ENCODE measurements around the gene FSIP1. TPM values are rescaled to one million over a fixed set of nuclear protein-coding genes. Genes with fewer than 3 reads are reported as not detected.

Gene FSIP1
- total and polyA plus RNA-seq, 7 donors, result 0.04 to 2.4 (median 0.63) TPM; not detected in 1

GRCh38 chr15:39578851-39579486 lies 203.7 kb downstream of the FSIP1 start:
- WGBS, 3 donors, result 76 to 82% (median 79%) methylated on average over 5 of the region's 5 CpGs
- H3K4me3 ChIP-seq, result peak overlapping the region; percentile 65
- peaks cover 0 to 47% (median 11%) of the 10 kb centered on the region in 3 donors for H3K27me3 ChIP-seq (ENCODE audit: insufficient read depth in 3 of 3, low read length in 2 of 3)
- TF ChIP-seq CTCF (IDR thresholded peaks at IDR 0.05), result no peak
- ATAC-seq, result no peak
- no peak for DNase-seq
- intact Hi-C loops (cut with DNase I), result loop anchor here in 1 of 2 donors (5.0 kb wide), 2 partner anchors 407 to 762 kb away; no protein-coding TSS in a partner anchor
- no peak overlapping the region for H3K27ac ChIP-seq
- H3K4me1 ChIP-seq, result no peaks in the 10 kb centered on the region
- H3K9me3 ChIP-seq, result no peaks in the 10 kb centered on the region
- no peaks in the 10 kb centered on the region for H3K36me3 ChIP-seq (ENCODE audit: insufficient read depth in 1 of 2, low read depth in 1 of 2)

GRCh38 chr15:39575180-39575579 lies 207.5 kb downstream of the FSIP1 start:
- no peak for TF ChIP-seq CTCF (IDR thresholded peaks at IDR 0.05)
- no peaks in the 10 kb centered on the region for H3K4me1 ChIP-seq
- intact Hi-C loops (cut with DNase I), result loop anchor here in 1 of 2 donors (5.0 kb wide), 2 partner anchors 403 to 758 kb away; no protein-coding TSS in a partner anchor
- no peak overlapping the region for H3K4me3 ChIP-seq
- no peaks in the 10 kb centered on the region for H3K9me3 ChIP-seq
- DNase-seq, result no peak
- no peak overlapping the region for H3K27ac ChIP-seq
- H3K36me3 ChIP-seq (ENCODE audit: insufficient read depth in 1 of 2, low read depth in 1 of 2), result no peaks in the 10 kb centered on the region
- peaks cover 0 to 24% (median 8%) of the 10 kb centered on the region in 3 donors for H3K27me3 ChIP-seq (ENCODE audit: insufficient read depth in 3 of 3, low read length in 2 of 3)
- no peak for ATAC-seq
- 92 to 95% (median 95%) methylated on average over 6 of the region's 6 CpGs for WGBS, 3 donors

- H3K4me1 ChIP-seq, result no peaks in the 10 kb centered on the region
- ATAC-seq (no peak), DNase-seq (no peak)
- no peaks in the 10 kb centered on the region for H3K9me3 ChIP-seq
- H3K27ac ChIP-seq, result no peak overlapping the region
- WGBS, 3 donors, result 97% methylated on average over 1 of the region's 1 CpG
- peaks cover 0 to 19% (median 5%) of the 10 kb centered on the region in 3 donors for H3K27me3 ChIP-seq (ENCODE audit: insufficient read depth in 3 of 3, low read length in 2 of 3)
- no peak overlapping the region for H3K4me3 ChIP-seq
- H3K36me3 ChIP-seq (ENCODE audit: insufficient read depth in 1 of 2, low read depth in 1 of 2), result no peaks in the 10 kb centered on the region
- TF ChIP-seq CTCF (IDR thresholded peaks at IDR 0.05), result no peak
- intact Hi-C loops (cut with DNase I), result no loop called here
Observed at GRCh38 chr15:39574427-39574826, 208.2 kb downstream of the FSIP1 start.

GRCh38 chr15:39573844-39574243 lies 208.8 kb downstream of the FSIP1 start:
- no peak for DNase-seq
- Histone ChIP-seq H3K4me1 (no peaks in the 10 kb centered on the region), H3K27ac (no peak overlapping the region), H3K9me3 (no peaks in the 10 kb centered on the region), H3K4me3 (no peak overlapping the region), H3K27me3 (ENCODE audit: insufficient read depth in 3 of 3, low read length in 2 of 3) (peaks cover 0 to 14% (median 5%) of the 10 kb centered on the region in 3 donors), H3K36me3 (ENCODE audit: insufficient read depth in 1 of 2, low read depth in 1 of 2) (no peaks in the 10 kb centered on the region)
- no peak for ATAC-seq
- no peak for TF ChIP-seq CTCF (IDR thresholded peaks at IDR 0.05)
- intact Hi-C loops (cut with DNase I), result no loop called here
- WGBS, 3 donors, result 64 to 75% (median 67%) methylated on average over 4 of the region's 4 CpGs

- intact Hi-C loops (cut with DNase I), result no loop called here
Observed at GRCh38 chr15:39573287-39573686, 209.4 kb downstream of the FSIP1 start.

More at GRCh38 chr15:39573287-39573686, 209.4 kb downstream of the FSIP1 start:
- TF ChIP-seq CTCF (IDR thresholded peaks at IDR 0.05), result no peak
- Histone ChIP-seq H3K36me3 (ENCODE audit: insufficient read depth in 1 of 2, low read depth in 1 of 2) (no peaks in the 10 kb centered on the region), H3K27ac (no peak overlapping the region), H3K4me3 (no peak overlapping the region), H3K9me3 (no peaks in the 10 kb centered on the region), H3K27me3 (ENCODE audit: insufficient read depth in 3 of 3, low read length in 2 of 3) (peaks cover 0 to 11% (median 5%) of the 10 kb centered on the region in 3 donors), H3K4me1 (no peaks in the 10 kb centered on the region)
- WGBS, 3 donors, result 79 to 87% (median 82%) methylated on average over 2 of the region's 2 CpGs
- ATAC-seq, result no peak
- no peak for DNase-seq

Data from psoas muscle (tissue), 8 donors.